Lung (tissue), 12 donors: ENCODE measurements around the gene NAE1. TPM values are rescaled to one million over a fixed set of nuclear protein-coding genes. Genes with fewer than 3 reads are reported as not detected.

Experiments used
- ATAC-seq: fragments of 200-7000 bp; cut with Tn5 transposase; one replicate; pipeline ENCODE4 v1.9.1; 2020; ENCODE audit warnings: moderate number of reproducible peaks; ENCODE audit not compliant: insufficient read depth, low FRiP score
- DNase-seq, 3 donors: peaks; one replicate each; pipeline ENCODE4 v3.0.0-alpha.2; 2013 to 2017
- H3K27ac ChIP-seq, 2 donors: one replicate each; pipeline ENCODE4 v1.5.1; 2013; ENCODE audit warnings: mild to moderate bottlenecking in 2 of 2, moderate library complexity in 2 of 2, control low read depth in 1 of 2, inconsistent platforms in 1 of 2, low read depth in 1 of 2, low read length in 1 of 2
- H3K27me3 ChIP-seq, 3 donors: one replicate each; pipeline ENCODE4 v1.5.1; 2013; ENCODE audit warnings: low read length in 2 of 3; ENCODE audit not compliant: control insufficient read depth in 3 of 3, insufficient read depth in 3 of 3
- H3K36me3 ChIP-seq, 4 donors: one replicate each; pipeline ENCODE4 v1.5.1; 2013; ENCODE audit warnings: low read length in 4 of 4, mild to moderate bottlenecking in 1 of 4, moderate library complexity in 1 of 4; ENCODE audit not compliant: control insufficient read depth in 4 of 4, insufficient read depth in 4 of 4
- H3K4me1 ChIP-seq, 5 donors: one replicate each; pipeline ENCODE4 v1.5.1; 2013; ENCODE audit warnings: low read length in 5 of 5, mild to moderate bottlenecking in 2 of 5, moderate library complexity in 1 of 5; ENCODE audit not compliant: control insufficient read depth in 5 of 5, insufficient read depth in 5 of 5
- H3K4me3 ChIP-seq: one replicate; pipeline ENCODE4 v1.5.1; 2013; ENCODE audit warnings: mild to moderate bottlenecking, control low read depth, moderate library complexity
- H3K9ac ChIP-seq, 2 donors: one replicate each; pipeline ENCODE4 v1.5.1; 2013; ENCODE audit warnings: low read length in 2 of 2, control low read depth in 1 of 2; ENCODE audit not compliant: insufficient read depth in 1 of 2
- H3K9me3 ChIP-seq, 4 donors: one replicate each; pipeline ENCODE4 v1.5.1; 2013; ENCODE audit warnings: low read length in 3 of 4, mild to moderate bottlenecking in 1 of 4, moderate library complexity in 1 of 4; ENCODE audit not compliant: control insufficient read depth in 4 of 4, insufficient read depth in 3 of 4
- WGBS, 2 donors: extraction: QIAGEN DNeasy Blood & Tissue Kit; methylation state at CpG; one replicate each; pipeline ENCODE4 v1.1.7; 2013; 5-methylcytosine and 5-hydroxymethylcytosine counted together
- polyA plus RNA-seq, 2 donors: library from polyadenylated mRNA; stranded (reverse); fragments of 200-250 nt; gene quantifications; one replicate each; pipeline ENCODE4 v1.2.1, GENCODE V29; 2013
- total RNA-seq, 2 donors: library from RNA; depleted of rRNA in 1 of 2; stranded (reverse); fragments of >200 nt in 1 of 2; gene quantifications; one replicate each; pipeline ENCODE4 v1.2.1, GENCODE V29; 2014 to 2021
- TF ChIP-seq, protein P1 (sequence below): IDR thresholded peaks from 2 replicates; pipeline ENCODE4 v1.5.1; 2012; ENCODE audit warnings: mild to moderate bottlenecking; ENCODE audit errors: control extremely low read depth, extremely low read depth
- donor health status: control.
- donor health status: control.
- donor health status: Bipolar disorder and iron deficiency.
- donor health status: healthy.
- donor health status: DM: yes; HTN: yes; CAD: no.

Gene NAE1
- total and polyA plus RNA-seq, 4 donors: 24.2 to 64.4 (median 29.1) TPM

DNA sequence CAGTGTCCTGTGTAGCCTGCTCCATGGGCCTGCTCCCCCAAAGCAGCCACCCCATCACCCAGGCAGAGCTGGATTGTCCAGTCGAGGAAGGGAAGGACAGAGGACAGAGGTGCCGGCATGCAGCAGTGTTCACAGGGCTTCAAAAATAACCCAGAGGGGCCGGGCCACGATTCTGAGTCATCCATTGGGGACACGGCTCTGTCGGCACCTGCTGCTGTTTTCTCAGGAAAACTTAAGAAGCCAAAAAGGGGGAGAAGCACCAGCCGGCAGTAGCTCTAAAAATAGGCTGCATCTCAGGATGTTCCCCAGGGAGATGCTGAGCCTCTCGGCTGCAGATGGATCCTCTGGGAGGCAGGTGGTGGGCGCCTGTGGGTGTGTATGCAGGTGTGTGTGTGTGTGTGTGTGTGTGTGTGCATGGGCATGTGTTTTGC is 15.0 kb upstream of the NAE1 start:
- Histone ChIP-seq H3K27ac (no peak overlapping the region), H3K27me3 (peaks cover 0 to 44% (median 35%) of the 10 kb centered on the region in 3 donors), H3K9me3 (peaks cover 0 to 3% (median 0%) of the 10 kb centered on the region in 4 donors), H3K36me3 (no peaks in the 10 kb centered on the region), H3K9ac (no peak overlapping the region), H3K4me3 (no peak overlapping the region), H3K4me1 (peaks cover 0 to 9% (median 0%) of the 10 kb centered on the region in 5 donors)
- DNase-seq: no peak
- 67 to 81% methylated on average over 9 of the region's 9 CpGs for WGBS, 2 donors
- no peak for ATAC-seq
- TF ChIP-seq, protein P1, sequence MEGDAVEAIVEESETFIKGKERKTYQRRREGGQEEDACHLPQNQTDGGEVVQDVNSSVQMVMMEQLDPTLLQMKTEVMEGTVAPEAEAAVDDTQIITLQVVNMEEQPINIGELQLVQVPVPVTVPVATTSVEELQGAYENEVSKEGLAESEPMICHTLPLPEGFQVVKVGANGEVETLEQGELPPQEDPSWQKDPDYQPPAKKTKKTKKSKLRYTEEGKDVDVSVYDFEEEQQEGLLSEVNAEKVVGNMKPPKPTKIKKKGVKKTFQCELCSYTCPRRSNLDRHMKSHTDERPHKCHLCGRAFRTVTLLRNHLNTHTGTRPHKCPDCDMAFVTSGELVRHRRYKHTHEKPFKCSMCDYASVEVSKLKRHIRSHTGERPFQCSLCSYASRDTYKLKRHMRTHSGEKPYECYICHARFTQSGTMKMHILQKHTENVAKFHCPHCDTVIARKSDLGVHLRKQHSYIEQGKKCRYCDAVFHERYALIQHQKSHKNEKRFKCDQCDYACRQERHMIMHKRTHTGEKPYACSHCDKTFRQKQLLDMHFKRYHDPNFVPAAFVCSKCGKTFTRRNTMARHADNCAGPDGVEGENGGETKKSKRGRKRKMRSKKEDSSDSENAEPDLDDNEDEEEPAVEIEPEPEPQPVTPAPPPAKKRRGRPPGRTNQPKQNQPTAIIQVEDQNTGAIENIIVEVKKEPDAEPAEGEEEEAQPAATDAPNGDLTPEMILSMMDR: no peak

DNA sequence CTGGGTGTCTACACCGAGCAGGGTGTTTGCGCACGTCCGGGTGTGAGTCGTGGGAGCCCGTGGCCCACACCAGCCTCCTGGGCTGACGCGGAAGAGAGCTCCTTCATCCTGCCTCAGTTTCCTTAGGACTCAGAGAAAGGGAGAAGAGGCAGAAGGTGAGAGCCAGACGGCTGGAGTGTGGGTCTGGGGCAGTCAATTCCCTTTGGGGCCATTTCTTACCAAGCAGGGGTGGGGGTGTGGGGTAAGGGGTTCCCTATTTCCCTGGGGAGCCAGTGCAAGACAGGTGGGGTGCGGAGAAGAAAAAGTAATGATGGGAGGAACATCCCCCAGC is 14.3 kb upstream of the NAE1 start:
- TF ChIP-seq, protein P1: no peak
- 14 to 23% methylated on average over 10 of the region's 10 CpGs for WGBS, 2 donors
- peaks cover 0 to 44% (median 35%) of the 10 kb centered on the region in 3 donors for H3K27me3 ChIP-seq

DNA sequence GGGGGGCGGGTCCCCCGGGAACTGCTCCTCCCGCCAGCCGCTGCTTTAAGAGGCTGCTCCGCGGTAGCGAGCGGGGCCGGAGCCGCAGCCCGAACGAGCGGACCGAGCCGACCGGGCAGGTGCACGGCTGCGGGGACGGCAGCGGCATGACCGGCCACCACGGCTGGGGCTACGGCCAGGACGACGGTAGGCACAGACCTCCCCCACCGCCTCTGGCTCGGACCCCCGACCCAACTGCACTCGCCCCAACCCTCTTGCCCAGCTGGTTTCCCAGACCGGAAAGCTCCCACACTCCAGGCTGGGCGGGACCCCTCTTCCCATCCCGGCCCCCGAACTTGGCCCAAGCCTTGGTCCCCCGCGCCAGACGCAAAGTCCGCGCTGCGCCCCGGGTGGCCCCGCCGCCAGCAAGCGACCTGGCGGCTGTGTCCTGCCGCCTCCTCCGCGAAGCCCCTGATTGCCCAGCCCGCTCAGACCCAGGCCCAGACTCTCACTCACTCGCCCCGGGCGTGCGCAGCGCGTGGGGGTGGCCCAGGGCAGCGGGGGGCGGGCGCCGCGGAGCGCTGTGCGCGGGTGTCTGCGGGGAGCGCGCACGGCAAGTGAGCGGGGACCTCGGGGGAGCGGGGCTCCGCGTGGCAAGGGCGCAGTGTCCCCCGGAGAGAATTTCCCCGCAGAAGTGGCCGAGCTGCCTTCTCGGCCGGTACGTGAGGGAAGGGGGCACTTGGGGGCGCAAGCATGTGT is 13.7 kb upstream of the NAE1 start, which contains the start of gene CA7:
Gene CA7 (plus strand): TSS at position 73 of the 738 bp plus-strand sequence. CDS start 74 bp downstream, at position 147.
- H3K4me1 ChIP-seq: peaks cover 0 to 9% (median 0%) of the 10 kb centered on the region in 5 donors
- WGBS, 2 donors: 1 to 2% methylated on average over 62 to 79 of the region's 79 CpGs
- H3K4me3 ChIP-seq: no peak within 1 kb of the TSS
- peak in 2 of 3 donors; percentile 14 to 28 for DNase-seq
- H3K27ac ChIP-seq: no peak within 1 kb of the TSS
- H3K9ac ChIP-seq: no peak within 1 kb of the TSS
- peak; percentile 9 for ATAC-seq
- H3K36me3 ChIP-seq: no peaks in the 10 kb centered on the region
- peaks cover 0 to 44% (median 35%) of the 10 kb centered on the region in 3 donors for H3K27me3 ChIP-seq
- TF ChIP-seq, protein P1: no peak
- peaks cover 0 to 3% (median 0%) of the 10 kb centered on the region in 4 donors for H3K9me3 ChIP-seq

More for the DNA sequence above, 14.3 kb upstream of the NAE1 start:
- Histone ChIP-seq H3K9me3 (peaks cover 0 to 3% (median 0%) of the 10 kb centered on the region in 4 donors), H3K27ac (no peak overlapping the region), H3K9ac (no peak overlapping the region), H3K36me3 (no peaks in the 10 kb centered on the region), H3K4me3 (no peak overlapping the region), H3K4me1 (peaks cover 0 to 9% (median 0%) of the 10 kb centered on the region in 5 donors)
- DNase-seq (no peak), ATAC-seq (no peak)
